WTC11 (cell line): Measurements from ENCODE around the gene ZMIZ1. TPM values are rescaled to one million over a fixed set of nuclear protein-coding genes. Genes with fewer than 3 reads are reported as not detected.
A peak's percentile ranks its signal among the peaks of the same experiment; 100 is the strongest.

Source experiments
- ATAC-seq: fragments of 200-7000 bp; cut with Tn5 transposase; 2 replicates; pipeline ENCODE4 v1.10.0; 2021; ENCODE audit warnings: mild to moderate bottlenecking, moderate library complexity
- CTCF ChIA-PET: fragments of 300-600 bp; sonication (Branson Sonifier 250); formaldehyde crosslinking; loops from one replicate; lab custom pipeline; 2021; ENCODE audit warnings: antibody characterized with exemption; lab: Charles Lee
- POLR2A ChIA-PET: fragments of 350-600 bp; sonication (Branson Sonifier 250); formaldehyde crosslinking; loops from one replicate; lab custom pipeline; 2021; ENCODE audit warnings: antibody characterized with exemption; lab: Charles Lee
- DNase-seq: peaks from one replicate; pipeline ENCODE4 v3.0.0; 2021; ENCODE audit warnings: low spot score
- H3K27ac Mint-ChIP-seq: 2 replicates; pipeline ENCODE4 v1.8.0; 2021; ENCODE audit warnings: mixed read lengths
- H3K27me3 Mint-ChIP-seq: 2 replicates; pipeline ENCODE4 v1.8.0; 2021; ENCODE audit warnings: low read depth, mild to moderate bottlenecking, moderate library complexity, mixed read lengths
- H3K36me3 Mint-ChIP-seq: 2 replicates; pipeline ENCODE4 v1.8.0; 2021; ENCODE audit warnings: mixed read lengths
- H3K4me1 Mint-ChIP-seq: 2 replicates; pipeline ENCODE4 v1.8.0; 2022; ENCODE audit warnings: mixed read lengths
- H3K4me3 Mint-ChIP-seq: 2 replicates; pipeline ENCODE4 v1.8.0; 2021; ENCODE audit warnings: mild to moderate bottlenecking, moderate library complexity, mixed read lengths
- H3K9me3 Mint-ChIP-seq: 2 replicates; pipeline ENCODE4 v1.8.0; 2021; ENCODE audit warnings: mixed read lengths
- ATF2 ChIP-seq: sonication (generic); formaldehyde crosslinking; IDR thresholded peaks from 2 replicates; pipeline ENCODE4 v1.8.1; 2022; ENCODE audit warnings: low read depth, missing genetic modification reagents, borderline replicate concordance
- CREM ChIP-seq: sonication (generic); formaldehyde crosslinking; IDR thresholded peaks from 2 replicates; pipeline ENCODE4 v1.8.1; 2022; ENCODE audit warnings: mild to moderate bottlenecking, missing genetic modification reagents, moderate library complexity
- FOXP4 ChIP-seq: sonication (generic); formaldehyde crosslinking; IDR thresholded peaks from 2 replicates; pipeline ENCODE4 v1.8.0; 2022; ENCODE audit warnings: mild to moderate bottlenecking, missing genetic modification reagents
- GTF2I ChIP-seq: fragments of 250-450 bp; sonication (Bioruptor Pico); conservative IDR thresholded peaks from 2 replicates; pipeline ENCODE4 v1.4.0; 2021; ENCODE audit warnings: mild to moderate bottlenecking
- NR1H2 ChIP-seq: sonication (generic); formaldehyde crosslinking; IDR thresholded peaks from 2 replicates; pipeline ENCODE4 v1.9.0; 2021; ENCODE audit warnings: mild to moderate bottlenecking, moderate library complexity, missing genetic modification reagents
- PRDM15 ChIP-seq: sonication (generic); formaldehyde crosslinking; IDR thresholded peaks from 2 replicates; pipeline ENCODE4 v1.8.0; 2022; ENCODE audit warnings: missing genetic modification reagents
- SMAD4 ChIP-seq: sonication (generic); formaldehyde crosslinking; IDR thresholded peaks from 2 replicates; pipeline ENCODE4 v1.8.0; 2022; ENCODE audit warnings: mild to moderate bottlenecking, missing genetic modification reagents
- STAT6 ChIP-seq: sonication (generic); formaldehyde crosslinking; conservative IDR thresholded peaks from 2 replicates; pipeline ENCODE4 v1.8.1; 2023; ENCODE audit warnings: mild to moderate bottlenecking, low read depth, missing genetic modification reagents, moderate library complexity
- ZBTB21 ChIP-seq: sonication (generic); formaldehyde crosslinking; IDR thresholded peaks from 2 replicates; pipeline ENCODE4 v1.8.1; 2023; ENCODE audit warnings: mild to moderate bottlenecking, missing genetic modification reagents, borderline replicate concordance
- total RNA-seq: library from RNA; stranded (reverse); gene quantifications from 3 replicates; pipeline ENCODE4 v1.2.3, GENCODE V29; 2021

The ZMIZ1 gene
- total RNA-seq, 1 experiment from 2014 or later = 44.4 TPM

GRCh38 chr10:79130255-79130654 is 61.5 kb downstream of the ZMIZ1 start (continued):
- no peak for TF ChIP-seq ATF2 (CRISPR knock-in tag)
- no peak for TF ChIP-seq FOXP4 (CRISPR knock-in tag)
- no peak for TF ChIP-seq GTF2I

- H3K4me3 Mint-ChIP-seq = peak overlapping the region; percentile 20; the same call in 1 of the 2 replicates
- ATAC-seq (peak; percentile 7), DNase-seq (no peak)
- TF ChIP-seq STAT6 (CRISPR knock-in tag) (no peak), SMAD4 (CRISPR knock-in tag) (no peak), NR1H2 (CRISPR knock-in tag) (no peak), CREM (no peak), PRDM15 (CRISPR knock-in tag) (no peak), ATF2 (CRISPR knock-in tag) (no peak), ZBTB21 (CRISPR knock-in tag) (no peak)
- no peaks in the 10 kb centered on the region for H3K9me3 Mint-ChIP-seq
- POLR2A ChIA-PET = interaction anchor here (1.4 kb wide), 1 partner anchor 28 kb away, joined by 6 read pairs; no protein-coding TSS in a partner anchor
- CTCF ChIA-PET = interaction anchor here (1.0 to 4.6 kb wide), 5 partner anchors 13 to 82 kb away, joined by 3 to 21 read pairs (median 4); no protein-coding TSS in a partner anchor
- no peaks in the 10 kb centered on the region for H3K27me3 Mint-ChIP-seq
- H3K27ac Mint-ChIP-seq = no peak overlapping the region
- H3K4me1 Mint-ChIP-seq = peaks cover 82% of the 10 kb centered on the region
- no peaks in the 10 kb centered on the region for H3K36me3 Mint-ChIP-seq
Observed at GRCh38 chr10:79130846-79131245, 62.1 kb downstream of the ZMIZ1 start.
